Measurements from ENCODE around the gene ABCB11. TPM values are rescaled to one million over a fixed set of nuclear protein-coding genes. Genes with fewer than 3 reads are reported as not detected.

The ABCB11 gene
- total RNA-seq, 1 donor from 2014 or later = not detected

DNA sequence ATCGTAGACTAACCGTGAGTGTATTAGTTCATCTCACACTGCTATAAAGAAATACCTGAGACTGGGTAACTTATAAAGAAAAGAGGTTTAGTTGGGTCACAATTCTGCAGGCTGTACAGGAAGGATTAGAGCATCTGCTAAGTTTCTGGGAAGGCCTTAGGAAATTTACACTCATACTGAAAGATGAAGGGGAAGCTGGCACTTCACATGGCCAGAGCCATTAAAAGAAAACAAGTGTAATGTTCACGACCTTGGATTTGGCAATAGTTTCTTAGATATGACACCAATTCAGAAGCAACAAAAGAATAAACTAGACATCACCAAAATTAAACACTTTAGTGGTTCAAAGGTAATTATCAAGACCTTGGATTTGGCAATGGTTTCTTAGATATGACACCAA, 23.8 kb downstream of the ABCB11 start:
- DNase-seq (ENCODE audit: low read depth) = no peak
- TF ChIP-seq, protein P1, sequence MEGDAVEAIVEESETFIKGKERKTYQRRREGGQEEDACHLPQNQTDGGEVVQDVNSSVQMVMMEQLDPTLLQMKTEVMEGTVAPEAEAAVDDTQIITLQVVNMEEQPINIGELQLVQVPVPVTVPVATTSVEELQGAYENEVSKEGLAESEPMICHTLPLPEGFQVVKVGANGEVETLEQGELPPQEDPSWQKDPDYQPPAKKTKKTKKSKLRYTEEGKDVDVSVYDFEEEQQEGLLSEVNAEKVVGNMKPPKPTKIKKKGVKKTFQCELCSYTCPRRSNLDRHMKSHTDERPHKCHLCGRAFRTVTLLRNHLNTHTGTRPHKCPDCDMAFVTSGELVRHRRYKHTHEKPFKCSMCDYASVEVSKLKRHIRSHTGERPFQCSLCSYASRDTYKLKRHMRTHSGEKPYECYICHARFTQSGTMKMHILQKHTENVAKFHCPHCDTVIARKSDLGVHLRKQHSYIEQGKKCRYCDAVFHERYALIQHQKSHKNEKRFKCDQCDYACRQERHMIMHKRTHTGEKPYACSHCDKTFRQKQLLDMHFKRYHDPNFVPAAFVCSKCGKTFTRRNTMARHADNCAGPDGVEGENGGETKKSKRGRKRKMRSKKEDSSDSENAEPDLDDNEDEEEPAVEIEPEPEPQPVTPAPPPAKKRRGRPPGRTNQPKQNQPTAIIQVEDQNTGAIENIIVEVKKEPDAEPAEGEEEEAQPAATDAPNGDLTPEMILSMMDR (conservative IDR thresholded peaks at IDR 0.05; ENCODE audit: low read depth, low read length) = no peak
- no peak overlapping the region for H3K4me3 ChIP-seq (ENCODE audit: low read depth, low read length)

DNA sequence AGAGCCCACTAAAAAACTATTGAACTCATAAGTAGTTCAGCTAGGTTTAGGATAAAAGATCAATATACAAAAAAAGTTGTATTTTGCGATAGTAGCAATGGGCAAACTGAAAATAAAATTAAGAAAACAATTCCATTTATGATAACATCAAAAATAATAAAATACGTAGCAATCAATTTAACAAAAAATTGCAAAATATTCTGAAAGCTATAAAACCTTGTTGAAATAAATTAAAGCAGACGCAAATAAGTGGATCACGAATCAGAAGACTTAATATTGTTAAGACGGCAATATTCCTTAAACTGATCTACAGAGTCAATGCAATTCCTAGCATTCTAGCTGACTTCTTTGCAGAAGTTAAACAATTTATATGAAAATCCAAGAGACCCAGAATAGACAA, 24.5 kb downstream of the ABCB11 start:
- TF ChIP-seq, protein P1 (conservative IDR thresholded peaks at IDR 0.05; ENCODE audit: low read depth, low read length) = no peak

DNA sequence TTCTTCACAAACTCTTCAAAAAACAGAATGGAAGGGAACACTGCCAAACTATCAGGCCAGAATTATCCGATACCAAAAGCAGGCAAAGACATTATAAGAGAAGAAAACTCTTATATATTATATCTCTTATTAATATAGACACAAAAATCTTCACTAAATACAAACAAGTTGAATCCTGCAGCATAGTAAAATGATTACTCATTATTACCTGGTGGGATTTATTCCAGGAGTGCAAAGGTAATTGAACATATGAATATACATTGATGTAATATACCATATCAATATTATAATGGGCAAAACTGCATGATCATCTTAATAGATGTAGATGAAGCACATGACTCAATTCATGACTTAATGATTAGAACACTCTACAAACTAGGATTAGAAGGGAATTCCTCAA, 25.1 kb downstream of the ABCB11 start:
- H3K4me3 ChIP-seq (ENCODE audit: low read depth, low read length) = no peak overlapping the region
- no peak for DNase-seq (ENCODE audit: low read depth)
- TF ChIP-seq, protein P1 (conservative IDR thresholded peaks at IDR 0.05; ENCODE audit: low read depth, low read length) = no peak

More for the DNA sequence above, 24.5 kb downstream of the ABCB11 start:
- no peak for DNase-seq (ENCODE audit: low read depth)
- H3K4me3 ChIP-seq (ENCODE audit: low read depth, low read length) = no peak overlapping the region

DNA sequence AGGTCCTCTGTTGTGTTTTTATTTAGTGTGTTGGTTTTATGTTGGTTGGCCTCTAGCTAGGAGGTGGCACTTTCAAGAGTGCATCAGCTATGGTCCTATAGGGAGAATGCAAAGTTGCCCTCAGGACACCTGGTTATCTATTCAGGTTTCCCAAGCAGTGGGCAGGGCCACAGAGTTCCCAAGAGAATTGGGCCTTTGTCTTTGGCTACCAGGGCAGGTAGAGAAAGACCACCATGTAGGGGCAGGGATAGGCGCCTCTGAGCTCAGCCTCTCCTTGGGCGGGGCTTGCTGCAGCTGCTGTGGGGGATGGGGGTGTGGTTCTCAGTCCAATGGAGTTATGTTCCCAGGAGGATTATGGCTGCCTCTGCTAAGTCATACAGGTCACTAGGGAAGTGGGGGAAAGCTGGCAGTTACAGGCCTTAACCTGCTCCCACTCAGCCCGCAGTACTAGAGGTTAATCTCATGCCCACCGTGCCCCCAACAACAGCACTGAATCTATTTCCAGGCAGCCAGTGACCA, 26.0 kb downstream of the ABCB11 start:
- H3K4me3 ChIP-seq (ENCODE audit: low read depth, low read length) = no peak overlapping the region
- DNase-seq (ENCODE audit: low read depth) = no peak
- TF ChIP-seq, protein P1 (conservative IDR thresholded peaks at IDR 0.05; ENCODE audit: low read depth, low read length) = no peak

DNA sequence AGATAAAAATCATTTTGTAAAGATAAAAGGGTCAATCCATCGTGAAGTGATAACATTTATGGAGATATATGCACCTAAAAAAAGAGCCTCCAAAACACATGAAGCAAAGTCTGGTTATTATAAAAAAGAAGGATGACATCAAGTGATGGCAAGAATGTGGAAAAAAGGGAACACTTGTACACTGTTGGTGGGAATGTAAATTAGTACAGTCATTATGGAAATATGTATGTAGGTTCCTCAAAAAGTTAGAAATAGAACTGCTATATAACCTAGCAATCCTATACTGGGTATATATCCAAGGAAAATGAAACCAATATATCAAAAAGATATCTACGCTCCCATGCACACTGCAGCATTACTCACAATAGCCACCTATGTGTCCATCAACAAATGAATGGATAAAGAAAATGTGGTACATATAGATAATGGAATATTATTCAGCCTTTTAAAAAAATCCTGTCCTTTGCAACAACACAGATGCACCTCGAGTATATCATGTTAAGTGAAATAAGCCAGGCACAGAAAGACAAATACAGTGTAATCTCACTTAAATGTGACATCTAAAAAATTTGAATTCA, 28.9 kb downstream of the ABCB11 start:
- TF ChIP-seq, protein P1 (conservative IDR thresholded peaks at IDR 0.05; ENCODE audit: low read depth, low read length) = no peak
- DNase-seq (ENCODE audit: low read depth) = no peak
- H3K4me3 ChIP-seq (ENCODE audit: low read depth, low read length) = no peak overlapping the region

DNA sequence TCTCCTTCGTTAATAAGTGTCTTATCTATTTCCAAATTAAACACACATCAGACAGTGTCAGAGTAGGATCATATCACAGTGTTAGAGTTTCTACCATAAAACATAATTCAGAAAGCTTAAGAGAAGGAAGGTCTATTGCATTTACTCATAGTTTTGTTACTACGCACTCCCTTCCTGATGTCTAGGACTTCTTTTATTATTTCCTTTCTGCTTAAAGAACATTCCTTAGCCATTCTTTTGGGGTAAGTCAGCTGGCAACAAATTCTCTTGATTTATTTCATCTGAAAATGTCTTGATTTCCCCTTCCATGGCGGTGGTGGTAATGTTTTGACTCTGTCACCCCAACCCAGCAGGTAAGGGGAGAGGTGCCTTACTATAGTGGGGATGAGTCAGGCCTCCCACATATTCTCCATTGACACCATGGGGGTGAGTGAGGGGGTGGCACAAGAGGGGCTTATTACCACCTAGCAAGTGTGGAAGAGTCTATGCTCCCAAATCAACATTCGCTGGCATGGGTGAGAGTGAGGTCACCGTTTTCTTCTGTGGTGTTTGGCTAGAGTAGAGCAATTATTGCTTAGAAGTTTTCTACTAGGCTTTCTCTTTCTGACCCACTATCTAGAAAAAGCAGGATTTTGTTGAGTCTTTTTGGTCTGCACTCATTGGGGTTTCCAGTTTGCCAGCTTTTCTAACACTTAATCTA, 29.9 kb downstream of the ABCB11 start:
- TF ChIP-seq, protein P1 (conservative IDR thresholded peaks at IDR 0.05; ENCODE audit: low read depth, low read length) = no peak
- no peak for DNase-seq (ENCODE audit: low read depth)
- no peak overlapping the region for H3K4me3 ChIP-seq (ENCODE audit: low read depth, low read length)

Data from epithelial cell of proximal tubule (primary cell).